ENCODE measurements around the gene KCNK3. TPM values are rescaled to one million over a fixed set of nuclear protein-coding genes. Genes with fewer than 3 reads are reported as not detected.
A peak's percentile ranks its signal among the peaks of the same experiment; 100 is the strongest.

Gene KCNK3
- total and polyA plus RNA-seq, 11 donors: 0.61 to 12.2 (median 2.1) TPM

GRCh38 chr2:26778098-26778497 is 85.6 kb downstream of the KCNK3 start:
- Histone ChIP-seq H3K27ac (no peak overlapping the region), H3K4me1 (peaks cover 0 to 15% (median 2%) of the 10 kb centered on the region in 12 donors), H3K4me3 (no peak overlapping the region), H3K9me3 (no peaks in the 10 kb centered on the region), H3K27me3 (no peaks in the 10 kb centered on the region), H3K36me3 (peaks cover 0 to 82% (median 73%) of the 10 kb centered on the region in 9 donors)
- DNase-seq (no peak), ATAC-seq (peak in 1 of 4 donors; percentile 11)
- intact Hi-C loops (cut with DNase I): no loop called here
- TF ChIP-seq CTCF (IDR thresholded peaks at IDR 0.05) (no peak), POLR2A (IDR thresholded peaks at IDR 0.05) (no peak)
- 94 to 99% (median 96%) methylated on average over 12 to 18 of the region's 18 CpGs for WGBS, 4 donors

DNA sequence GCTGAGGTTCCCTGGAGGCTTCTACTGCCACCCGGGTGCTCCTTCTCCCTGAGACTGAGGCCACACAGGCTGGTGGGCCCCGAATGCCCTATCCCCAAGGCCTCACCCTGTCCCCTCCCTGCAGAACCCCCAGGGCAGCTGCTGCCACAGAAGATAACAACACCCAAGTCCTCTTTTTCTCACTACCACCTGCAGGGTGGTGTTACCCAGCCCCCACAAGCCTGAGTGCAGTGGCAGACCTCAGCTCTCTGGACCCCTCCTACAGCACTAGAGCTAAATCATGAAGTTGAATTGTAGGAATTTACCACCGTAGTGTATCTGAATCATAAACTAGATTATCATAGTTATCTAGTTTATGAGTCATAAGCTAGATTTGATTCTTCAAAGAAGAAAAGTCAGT is 86.0 kb downstream of the KCNK3 start:
- 79 to 90% (median 85%) methylated on average over 3 of the region's 3 CpGs for WGBS, 4 donors

DNA sequence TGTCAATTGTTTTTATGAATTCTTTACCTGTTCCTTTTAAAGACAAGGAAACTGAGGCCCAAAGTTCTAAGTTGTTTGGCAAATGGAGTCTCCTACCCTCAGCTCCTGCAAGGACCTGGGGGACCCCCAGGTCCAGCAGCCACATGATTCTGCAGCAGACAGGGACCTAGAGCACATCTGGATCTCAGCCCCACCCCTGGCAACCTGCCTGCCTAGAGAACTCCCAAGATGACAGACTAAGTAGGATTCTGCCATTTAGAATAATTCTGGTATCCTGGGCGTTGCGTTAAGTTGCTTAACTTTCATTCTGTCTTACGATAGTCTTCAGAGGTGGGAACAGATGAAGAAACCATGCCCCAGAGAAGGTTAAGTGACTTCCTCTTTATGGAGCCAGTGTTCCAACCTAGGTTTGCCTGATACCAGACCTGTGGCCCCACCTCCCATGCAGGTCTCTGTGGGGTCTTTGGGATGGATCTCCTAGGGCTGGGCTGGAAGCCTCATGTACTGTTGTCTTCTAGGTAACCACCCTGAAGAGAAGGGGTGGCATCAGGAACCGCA is 87.8 kb downstream of the KCNK3 start:
- no peak overlapping the region for H3K4me3 ChIP-seq
- H3K4me1 ChIP-seq: peaks cover 0 to 6% (median 3%) of the 10 kb centered on the region in 12 donors
- H3K36me3 ChIP-seq: peaks cover 0 to 66% (median 60%) of the 10 kb centered on the region in 9 donors
- ATAC-seq (no peak), DNase-seq (no peak)
- TF ChIP-seq POLR2A (IDR thresholded peaks at IDR 0.05) (no peak), CTCF (IDR thresholded peaks at IDR 0.05) (no peak)
- intact Hi-C loops (cut with DNase I): no loop called here
- no peaks in the 10 kb centered on the region for H3K9me3 ChIP-seq
- H3K27ac ChIP-seq: no peak overlapping the region
- H3K27me3 ChIP-seq: no peaks in the 10 kb centered on the region
- 93 to 94% (median 93%) methylated on average over 4 of the region's 4 CpGs for WGBS, 4 donors

More for the DNA sequence above, 86.0 kb downstream of the KCNK3 start:
- DNase-seq: no peak
- Histone ChIP-seq H3K9me3 (no peaks in the 10 kb centered on the region), H3K27me3 (no peaks in the 10 kb centered on the region), H3K4me1 (peaks cover 0 to 11% (median 0%) of the 10 kb centered on the region in 12 donors), H3K36me3 (peaks cover 0 to 82% (median 73%) of the 10 kb centered on the region in 9 donors), H3K27ac (no peak overlapping the region), H3K4me3 (no peak overlapping the region)
- no peak for ATAC-seq
- intact Hi-C loops (cut with DNase I): no loop called here
- no peak for TF ChIP-seq CTCF (IDR thresholded peaks at IDR 0.05)
- no peak for TF ChIP-seq POLR2A (IDR thresholded peaks at IDR 0.05)

Other genes with a start within 250 kb of the KCNK3 start
- gene OTOF, start 214.6 kb upstream of the KCNK3 start, total RNA-seq: under 1 TPM in 1 of 9 donors, not detected in 8; 0.14 TPM
- gene OTOF, start 214.6 kb upstream of the KCNK3 start, polyA plus RNA-seq: under 1 TPM; 0.03 to 0.04 TPM
- not detected for gene CIB4, start 51.4 kb upstream of the KCNK3 start, total RNA-seq
- not detected for gene CIB4, start 51.4 kb upstream of the KCNK3 start, polyA plus RNA-seq
- gene SLC35F6, start 71.6 kb downstream of the KCNK3 start, total RNA-seq: 10 to 100 TPM; 17.2 to 70.5 (median 27.2) TPM
- 10 to 100 TPM; 14.4 to 28.3 TPM for gene SLC35F6, start 71.6 kb downstream of the KCNK3 start, polyA plus RNA-seq
- gene CENPA, start 93.3 kb downstream of the KCNK3 start, total RNA-seq: 10 to 100 TPM in 2 of 9 donors, 1 to 10 TPM in 5, under 1 TPM in 1, not detected in 1; 0.35 to 26.8 (median 4.4) TPM
- gene CENPA, start 93.3 kb downstream of the KCNK3 start, polyA plus RNA-seq: 1 to 10 TPM in 1 of 2 donors, under 1 TPM in 1; 0.25 to 2.1 TPM
- gene DPYSL5, start 155.4 kb downstream of the KCNK3 start, total RNA-seq: under 1 TPM in 2 of 9 donors, not detected in 7; 0.06 to 0.13 TPM
- not detected for gene DPYSL5, start 155.4 kb downstream of the KCNK3 start, polyA plus RNA-seq